Transverse colon (tissue), 4 donors: Measurements from ENCODE around the gene CACNA2D4. TPM values are rescaled to one million over a fixed set of nuclear protein-coding genes. Genes with fewer than 3 reads are reported as not detected.

Experiments
- DNase-seq: peaks from one replicate; pipeline ENCODE4 v3.0.0-alpha.2; 2019
- H3K27ac ChIP-seq, 4 donors: fragments of 200-600 bp; sonication (generic); 2 replicates each; pipeline ENCODE4 v1.5.1; 2016 to 2018; ENCODE audit warnings: inconsistent platforms in 4 of 4
- H3K27me3 ChIP-seq: fragments of 200-600 bp; sonication (generic); 2 replicates; pipeline ENCODE4 v1.5.1; 2017; ENCODE audit warnings: inconsistent platforms
- H3K36me3 ChIP-seq, 4 donors: fragments of 200-600 bp; sonication (generic); 2 replicates each; pipeline ENCODE4 v1.5.1; 2017 to 2019; ENCODE audit warnings: inconsistent platforms in 4 of 4
- H3K4me1 ChIP-seq, 4 donors: fragments of 200-600 bp; sonication (generic); 2 replicates each; pipeline ENCODE4 v1.5.1; 2017 to 2020; ENCODE audit warnings: inconsistent platforms in 4 of 4
- H3K4me3 ChIP-seq, 4 donors: fragments of 200-600 bp; sonication (generic); 1 replicate in 1 of 4; 2 replicates in 3 of 4; pipeline versions ENCODE4 v1.5.1 to v1.6.1; 2017 to 2019; ENCODE audit warnings: inconsistent platforms in 4 of 4
- H3K9me3 ChIP-seq, 2 donors: fragments of 200-600 bp; sonication (generic); 2 replicates each; pipeline ENCODE4 v1.5.1; 2017 to 2019; ENCODE audit warnings: inconsistent platforms in 2 of 2
- CTCF ChIP-seq, 5 experiments: fragments of 200-600 bp in 3 of 5; fragments of 450-650 bp in 2 of 5; sonication (generic) in 3 of 5; IDR thresholded peaks; 1 replicate in 2 of 5; 2 replicates in 3 of 5; pipeline ENCODE4 v1.5.1; 2016 to 2017; ENCODE audit warnings: antibody characterized with exemption in 5 of 5, inconsistent platforms in 3 of 5, mild to moderate bottlenecking in 2 of 5, moderate library complexity in 1 of 5
- EP300 ChIP-seq: sonication (generic); formaldehyde crosslinking; IDR thresholded peaks from one replicate; pipeline ENCODE4 v1.6.1; 2017; ENCODE audit warnings: antibody characterized with exemption, low read depth
- POLR2A ChIP-seq: fragments of 450-650 bp; IDR thresholded peaks from one replicate; pipeline ENCODE4 v1.6.1; 2016; ENCODE audit warnings: antibody characterized with exemption, mild to moderate bottlenecking, moderate library complexity
- POLR2AphosphoS5 ChIP-seq, 3 donors: sonication (generic); formaldehyde crosslinking; IDR thresholded peaks; one replicate each; pipeline ENCODE4 v1.6.1; 2016; ENCODE audit warnings: antibody characterized with exemption in 3 of 3
- WGBS, 2 donors: methylation state at CpG; one replicate each; pipeline ENCODE4 v1.1.5; 2018; ENCODE audit warnings: low coverage in 1 of 2; 5-methylcytosine and 5-hydroxymethylcytosine counted together
- in situ Hi-C, 4 donors: fragments of 200-750 bp; cut with MboI; loops; one replicate each; pipeline versions ENCODE4 v1.15.0 to v1.15.1; 2017; ENCODE audit warnings: low sequenced_read_pairs in 3 of 4, low pct_ligation_motif_present in 1 of 4, low pct_unique_long_range_greater_than_20kb in 1 of 4
- intact Hi-C: fragments of 100-400 bp; cut with DNase I; formaldehyde crosslinking; loops from one replicate; pipeline ENCODE4 v1.15.1; 2023; ENCODE audit warnings: low total_unique reads
- total RNA-seq, 4 donors: library from RNA; depleted of rRNA; stranded (reverse); fragments of >200 nt; gene quantifications; one replicate each; pipeline ENCODE4 v1.1.0, GENCODE V29; 2016

Gene CACNA2D4
- total RNA-seq: 10 to 100 TPM in 1 of 4 donors, 1 to 10 TPM in 2, not detected in 1; 6.5 to 22.8 (median 7.2) TPM

GRCh38 chr12:1918081-1918883 is at the start of gene CACNA2D4:
Gene CACNA2D4, minus strand, starts transcription at chr12:1918652. Its CDS starts 179 bp downstream, at chr12:1918473.
- TF ChIP-seq EP300: no peak
- TF ChIP-seq CTCF (IDR thresholded peaks at IDR 0.05): no peak
- no peak for TF ChIP-seq POLR2AphosphoS5 (IDR thresholded peaks at IDR 0.05)
- TF ChIP-seq POLR2A: no peak
- intact Hi-C loops (loop anchor here (5.0 kb wide), 1 partner anchor 111 kb away; no protein-coding TSS in a partner anchor), in situ Hi-C loops (no loop called here)
- Histone ChIP-seq H3K36me3 (no peaks in the 10 kb centered on the region), H3K4me1 (peaks cover 0 to 5% (median 2%) of the 10 kb centered on the region in 4 donors), H3K27ac (peak within 1 kb of the TSS; percentile 8 to 68 (median 37)), H3K4me3 (peak within 1 kb of the TSS in 1 of 4 donors; percentile 25), H3K9me3 (no peaks in the 10 kb centered on the region), H3K27me3 (peaks cover 3% of the 10 kb centered on the region)
- WGBS, 2 donors: 68 to 74% methylated on average over 6 to 18 of the region's 18 CpGs
- DNase-seq: no peak

- TF ChIP-seq POLR2AphosphoS5 (IDR thresholded peaks at IDR 0.05) (no peak), EP300 (peak; percentile 54), POLR2A (no peak)
- H3K36me3 ChIP-seq: peaks cover 0 to 7% (median 0%) of the 10 kb centered on the region in 4 donors
- peaks cover 0 to 8% (median 6%) of the 10 kb centered on the region in 4 donors for H3K4me1 ChIP-seq
- H3K27ac ChIP-seq: peak overlapping the region; percentile 58 to 84 (median 82)
- WGBS, 2 donors: 29 to 75% methylated on average over 1 to 4 of the region's 4 CpGs
- DNase-seq: no peak
- in situ Hi-C loops (no loop called here), intact Hi-C loops (no loop called here)
- H3K9me3 ChIP-seq: no peaks in the 10 kb centered on the region
- no peak overlapping the region for H3K4me3 ChIP-seq
- H3K27me3 ChIP-seq: no peaks in the 10 kb centered on the region
Measured at GRCh38 chr12:1966561-1967226, 48.2 kb upstream of the CACNA2D4 start.

- intact Hi-C loops: no loop called here
- Histone ChIP-seq H3K27me3 (no peaks in the 10 kb centered on the region), H3K4me1 (peaks cover 0 to 8% (median 6%) of the 10 kb centered on the region in 4 donors), H3K36me3 (peaks cover 0 to 7% (median 0%) of the 10 kb centered on the region in 4 donors), H3K9me3 (no peaks in the 10 kb centered on the region), H3K4me3 (no peak overlapping the region), H3K27ac (peak overlapping the region; percentile 38 to 84 (median 82))
- DNase-seq: no peak
- 78 to 88% methylated on average over 1 to 2 of the region's 2 CpGs for WGBS, 2 donors
- no peak for TF ChIP-seq POLR2AphosphoS5 (IDR thresholded peaks at IDR 0.05)
- no peak for TF ChIP-seq EP300
- TF ChIP-seq CTCF (IDR thresholded peaks at IDR 0.05): no peak
- TF ChIP-seq POLR2A: no peak
- in situ Hi-C loops: no loop called here
Measured at GRCh38 chr12:1965916-1966315, 47.5 kb upstream of the CACNA2D4 start.

GRCh38 chr12:1962051-1963020 is 43.9 kb upstream of the CACNA2D4 start:
- in situ Hi-C loops (no loop called here), intact Hi-C loops (no loop called here)
- no peak for DNase-seq
- Histone ChIP-seq H3K4me3 (no peak overlapping the region), H3K36me3 (peaks cover 0 to 7% (median 0%) of the 10 kb centered on the region in 4 donors), H3K4me1 (peaks cover 0 to 5% (median 2%) of the 10 kb centered on the region in 4 donors), H3K27me3 (no peaks in the 10 kb centered on the region), H3K27ac (peak overlapping the region; percentile 51 to 84 (median 67)), H3K9me3 (no peaks in the 10 kb centered on the region)
- 87 to 89% methylated on average over 3 to 5 of the region's 5 CpGs for WGBS, 2 donors
- TF ChIP-seq EP300: no peak
- TF ChIP-seq POLR2A: no peak
- TF ChIP-seq CTCF (IDR thresholded peaks at IDR 0.05): no peak
- no peak for TF ChIP-seq POLR2AphosphoS5 (IDR thresholded peaks at IDR 0.05)
